Muscle of leg (tissue), 11 donors: ENCODE results near the gene AKAP12. TPM values are rescaled to one million over a fixed set of nuclear protein-coding genes. Genes with fewer than 3 reads are reported as not detected.

Experiments
- DNase-seq: peaks from one replicate; pipeline ENCODE4 v3.0.0; 2013
- H3K27ac ChIP-seq: one replicate; pipeline ENCODE4 v1.5.1; 2013; ENCODE audit warnings: mild to moderate bottlenecking, low read length, control low read depth
- H3K27me3 ChIP-seq: one replicate; pipeline ENCODE4 v1.6.1; 2013; ENCODE audit warnings: low read length; ENCODE audit not compliant: control insufficient read depth, insufficient read depth
- H3K36me3 ChIP-seq: one replicate; pipeline ENCODE4 v1.6.1; 2013; ENCODE audit warnings: low read length; ENCODE audit not compliant: control insufficient read depth, insufficient read depth
- H3K4me1 ChIP-seq: one replicate; pipeline ENCODE4 v1.6.1; 2013; ENCODE audit warnings: low read length; ENCODE audit not compliant: control insufficient read depth, insufficient read depth
- H3K4me3 ChIP-seq: one replicate; pipeline ENCODE4 v1.5.1; 2013; ENCODE audit warnings: low read length, control low read depth
- H3K9me3 ChIP-seq: replicated peaks from 2 replicates; pipeline ENCODE4 v1.6.1; 2013; ENCODE audit warnings: low read depth, low read length; ENCODE audit not compliant: control insufficient read depth
- WGBS: methylation state at CpG from one replicate; pipeline ENCODE4 v1.1.5; 2013; ENCODE audit warnings: missing lambda C conversion rate; ENCODE audit not compliant: insufficient coverage; 5-methylcytosine and 5-hydroxymethylcytosine counted together
- polyA plus RNA-seq, 8 donors: library from polyadenylated mRNA; unstranded; fragments of 120-200 nt; gene quantifications; one replicate each; pipeline versions ENCODE4 v1.2.1 to v1.2.3, GENCODE V29; 2013; ENCODE audit warnings: inconsistent platforms in 1 of 8, low replicate concordance in 1 of 8; ENCODE audit not compliant: insufficient read length in 8 of 8, insufficient read depth in 1 of 8
- total RNA-seq: library from RNA; stranded (reverse); fragments of 120-200 nt; gene quantifications from one replicate; pipeline ENCODE4 v1.2.4, GENCODE V29; 2013

AKAP12 gene
- total and polyA plus RNA-seq, 9 donors: 73.2 to 160 (median 123) TPM

DNA sequence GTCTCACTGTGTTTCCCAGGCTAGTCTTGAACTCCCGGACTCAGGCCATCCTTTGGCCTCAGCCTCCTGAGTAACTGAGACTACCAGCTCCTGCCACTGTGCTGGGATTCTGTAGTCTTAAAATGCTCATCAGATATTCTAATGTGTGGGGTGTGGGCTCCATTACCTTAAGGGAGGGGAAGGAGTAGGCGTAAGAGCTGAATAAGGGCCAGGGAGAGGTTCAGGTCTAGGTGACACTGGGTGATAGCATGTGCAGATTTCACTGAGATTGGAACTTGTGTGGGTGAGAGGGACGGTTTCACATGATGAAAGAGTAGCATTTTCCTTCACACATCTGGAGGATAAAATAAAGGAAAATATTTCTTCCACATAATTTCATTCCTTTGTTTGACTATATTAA, 8.5 kb downstream of the AKAP12 start:
- Histone ChIP-seq H3K27ac (no peak overlapping the region), H3K4me3 (no peak overlapping the region), H3K4me1 (peaks cover 3% of the 10 kb centered on the region), H3K9me3 (no peaks in the 10 kb centered on the region), H3K27me3 (no peaks in the 10 kb centered on the region), H3K36me3 (no peaks in the 10 kb centered on the region)
- WGBS: 88% methylated on average over 2 of the region's 3 CpGs
- no peak for DNase-seq

DNA sequence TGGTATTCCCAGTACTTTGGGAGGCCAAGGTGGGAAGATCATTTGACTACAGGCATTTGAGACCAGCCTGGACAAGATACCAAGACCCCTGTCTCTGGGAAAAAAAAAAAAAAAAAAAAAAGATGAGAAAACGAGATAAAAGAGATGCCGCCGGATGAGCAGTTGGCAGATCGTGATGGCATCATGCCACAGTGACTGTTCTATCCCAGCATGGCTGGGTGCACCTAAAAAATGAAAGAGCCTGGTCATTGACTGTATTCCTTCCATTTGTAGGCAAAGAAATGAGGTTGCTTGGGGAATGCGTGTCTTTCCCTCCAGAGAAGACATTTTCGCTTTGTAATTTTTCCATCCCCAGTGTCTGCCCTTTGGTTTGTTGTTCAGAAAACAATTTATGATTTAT, 12.9 kb downstream of the AKAP12 start:
- Histone ChIP-seq H3K4me1 (peaks cover 7% of the 10 kb centered on the region), H3K4me3 (no peak overlapping the region), H3K27me3 (no peaks in the 10 kb centered on the region), H3K9me3 (no peaks in the 10 kb centered on the region), H3K27ac (peak overlapping the region; percentile 13), H3K36me3 (no peaks in the 10 kb centered on the region)
- 69% methylated on average over 3 of the region's 6 CpGs for WGBS
- DNase-seq: no peak

DNA sequence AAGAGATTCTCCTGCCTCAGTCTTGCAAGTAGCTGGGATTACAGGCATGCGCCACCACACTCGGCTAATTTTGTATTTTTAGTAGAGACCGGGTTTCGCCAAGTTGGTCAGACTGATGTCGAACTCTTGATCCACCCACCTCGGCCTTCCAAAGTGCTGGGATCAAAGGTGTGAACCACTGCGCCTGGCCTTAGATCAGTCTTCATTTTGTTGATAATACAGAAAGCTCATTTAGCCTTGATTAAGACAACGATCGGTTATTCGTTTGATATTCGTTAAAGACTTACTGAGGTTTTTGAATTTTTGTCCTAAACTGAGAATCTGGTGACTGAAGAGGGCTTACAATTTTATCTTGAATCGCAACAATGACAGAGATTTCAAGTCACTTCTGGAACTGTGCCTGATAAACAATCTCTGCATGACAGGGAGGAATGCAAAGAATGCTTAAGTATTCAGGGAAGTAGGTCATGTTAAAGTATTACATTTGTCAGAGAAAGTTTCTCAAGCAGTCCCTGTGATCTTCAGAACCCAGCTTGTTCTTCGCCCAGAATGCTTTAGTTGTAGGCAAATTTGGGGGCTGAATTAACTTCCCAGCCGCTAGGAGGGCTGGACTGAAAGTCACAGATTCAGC, 14.8 kb downstream of the AKAP12 start:
- 68% methylated on average over 4 of the region's 14 CpGs for WGBS
- H3K36me3 ChIP-seq: no peaks in the 10 kb centered on the region
- no peak for DNase-seq
- no peaks in the 10 kb centered on the region for H3K9me3 ChIP-seq
- H3K27me3 ChIP-seq: no peaks in the 10 kb centered on the region
- peaks cover 10% of the 10 kb centered on the region for H3K4me1 ChIP-seq
- H3K27ac ChIP-seq: no peak overlapping the region
- no peak overlapping the region for H3K4me3 ChIP-seq

DNA sequence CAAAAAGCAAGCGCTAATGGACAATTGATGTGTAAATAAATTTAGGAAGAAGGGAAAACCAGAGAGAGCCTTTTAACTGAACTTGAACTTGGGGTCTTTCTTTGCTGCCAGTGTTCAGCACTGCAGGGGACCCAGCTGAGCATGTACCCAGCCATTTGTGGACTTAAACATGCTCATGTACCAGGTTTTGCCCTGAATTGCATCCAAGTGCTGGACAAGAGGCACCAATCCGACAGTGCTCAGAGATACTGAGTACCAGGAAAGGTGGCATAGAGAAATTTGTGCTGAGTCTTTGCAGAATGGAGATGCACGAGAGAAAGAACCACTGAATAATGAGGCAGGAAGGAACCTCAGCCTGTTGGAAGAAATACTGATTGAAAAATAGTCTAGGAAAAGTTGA, 16.0 kb downstream of the AKAP12 start:
- H3K36me3 ChIP-seq: no peaks in the 10 kb centered on the region
- 94% methylated on average over 2 of the region's 3 CpGs for WGBS
- no peaks in the 10 kb centered on the region for H3K27me3 ChIP-seq
- peaks cover 15% of the 10 kb centered on the region for H3K4me1 ChIP-seq
- H3K27ac ChIP-seq: no peak overlapping the region
- no peak for DNase-seq
- no peaks in the 10 kb centered on the region for H3K9me3 ChIP-seq
- no peak overlapping the region for H3K4me3 ChIP-seq

DNA sequence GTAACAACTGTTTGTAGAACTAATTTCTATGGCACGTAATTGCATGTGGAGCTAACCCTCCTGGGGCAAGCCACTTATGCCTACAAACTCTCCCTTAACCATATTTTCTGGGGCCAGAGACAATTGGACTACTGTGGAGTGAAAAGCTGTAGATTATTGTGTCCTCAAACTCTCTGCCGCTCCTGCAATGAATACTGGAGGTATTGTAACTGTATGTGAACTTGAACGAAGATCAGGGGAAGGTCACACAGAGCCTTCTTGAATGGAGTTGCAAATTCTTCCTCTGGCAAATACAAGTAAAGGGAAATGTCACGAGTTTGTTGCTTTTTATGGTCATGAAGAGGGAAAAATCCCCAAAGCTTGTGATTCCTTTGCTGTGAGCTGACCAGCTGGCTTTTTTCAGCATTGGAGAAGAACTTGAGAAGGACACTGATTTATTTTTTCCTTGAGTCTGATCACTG, 18.2 kb downstream of the AKAP12 start:
- H3K27ac ChIP-seq: peak overlapping the region; percentile 52
- H3K36me3 ChIP-seq: no peaks in the 10 kb centered on the region
- H3K9me3 ChIP-seq: no peaks in the 10 kb centered on the region
- peaks cover 15% of the 10 kb centered on the region for H3K4me1 ChIP-seq
- peak; percentile 94 for DNase-seq
- H3K27me3 ChIP-seq: no peaks in the 10 kb centered on the region
- H3K4me3 ChIP-seq: no peak overlapping the region
- WGBS: 18% methylated on average over 3 of the region's 4 CpGs

DNA sequence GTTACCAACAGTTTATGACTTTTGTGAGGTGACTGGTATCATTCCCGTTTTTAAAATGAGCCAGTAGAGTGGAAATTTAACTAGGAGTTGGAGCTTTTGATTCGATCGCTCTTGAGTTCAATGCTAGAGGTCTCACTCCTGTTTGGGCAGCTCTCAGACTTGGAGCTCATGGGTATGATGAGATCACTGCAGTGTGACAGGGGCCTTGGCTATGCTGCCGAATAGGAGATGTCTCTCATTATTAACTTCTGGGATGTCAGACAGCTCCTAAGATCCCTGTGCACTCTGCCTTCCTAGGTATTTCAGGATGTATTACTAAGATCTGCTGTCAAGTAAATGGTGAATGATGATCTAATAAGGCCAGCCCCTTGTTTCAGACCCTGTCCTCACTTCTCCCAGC, 20.4 kb downstream of the AKAP12 start:
- Histone ChIP-seq H3K4me1 (peaks cover 17% of the 10 kb centered on the region), H3K27me3 (no peaks in the 10 kb centered on the region), H3K27ac (no peak overlapping the region), H3K9me3 (no peaks in the 10 kb centered on the region), H3K36me3 (peaks cover 2% of the 10 kb centered on the region), H3K4me3 (no peak overlapping the region)
- peak; percentile 47 for DNase-seq
- 80% methylated on average over 1 of the region's 4 CpGs for WGBS

DNA sequence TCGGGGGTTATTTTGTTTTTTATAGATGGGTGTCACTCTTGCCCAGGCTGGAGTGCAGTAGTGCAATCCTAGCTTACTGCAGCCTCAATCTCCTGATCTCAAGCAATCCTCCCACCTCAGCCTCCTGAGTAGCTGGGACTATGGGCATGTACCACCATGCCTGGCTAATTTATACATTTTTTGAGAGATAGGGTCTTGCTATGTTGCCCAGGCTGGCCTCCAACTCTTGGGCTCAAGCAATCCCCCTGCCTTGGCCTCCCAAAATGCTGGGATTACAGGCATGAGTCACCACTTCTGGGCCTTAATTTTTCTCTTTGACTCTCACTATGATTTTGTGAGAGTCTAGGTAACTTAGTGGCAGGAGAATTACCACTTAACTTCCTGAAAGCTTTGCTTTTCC, 23.3 kb downstream of the AKAP12 start:
- H3K9me3 ChIP-seq: no peaks in the 10 kb centered on the region
- peaks cover 13% of the 10 kb centered on the region for H3K4me1 ChIP-seq
- no peak overlapping the region for H3K27ac ChIP-seq
- no peak overlapping the region for H3K4me3 ChIP-seq
- peaks cover 2% of the 10 kb centered on the region for H3K36me3 ChIP-seq
- WGBS: no CpG with 5 or more reads among the region's 1 CpG
- DNase-seq: no peak
- H3K27me3 ChIP-seq: no peaks in the 10 kb centered on the region

DNA sequence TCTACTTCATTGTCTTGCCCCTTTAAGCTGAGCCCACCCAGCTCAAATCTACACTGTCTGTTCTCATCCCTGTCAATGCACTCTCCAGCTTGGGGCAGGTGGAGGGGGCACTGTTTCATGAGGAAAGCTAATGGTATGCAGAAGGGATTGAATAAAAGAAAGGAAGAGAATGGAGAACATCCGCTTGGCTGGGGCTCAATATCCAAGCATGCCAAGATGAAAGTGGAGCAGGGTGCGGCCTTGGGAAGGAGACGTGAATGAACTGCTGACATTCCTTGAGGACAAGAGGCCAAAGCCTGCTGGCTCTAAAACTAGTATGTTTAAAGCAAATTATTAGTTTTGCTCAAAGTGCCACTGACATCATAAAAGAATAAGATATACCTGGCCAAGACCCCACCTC, 24.2 kb downstream of the AKAP12 start:
- Histone ChIP-seq H3K36me3 (peaks cover 2% of the 10 kb centered on the region), H3K9me3 (no peaks in the 10 kb centered on the region), H3K4me3 (no peak overlapping the region), H3K4me1 (peaks cover 10% of the 10 kb centered on the region), H3K27ac (no peak overlapping the region), H3K27me3 (no peaks in the 10 kb centered on the region)
- peak; percentile 86 for DNase-seq
- 27% methylated on average over 1 of the region's 3 CpGs for WGBS

DNA sequence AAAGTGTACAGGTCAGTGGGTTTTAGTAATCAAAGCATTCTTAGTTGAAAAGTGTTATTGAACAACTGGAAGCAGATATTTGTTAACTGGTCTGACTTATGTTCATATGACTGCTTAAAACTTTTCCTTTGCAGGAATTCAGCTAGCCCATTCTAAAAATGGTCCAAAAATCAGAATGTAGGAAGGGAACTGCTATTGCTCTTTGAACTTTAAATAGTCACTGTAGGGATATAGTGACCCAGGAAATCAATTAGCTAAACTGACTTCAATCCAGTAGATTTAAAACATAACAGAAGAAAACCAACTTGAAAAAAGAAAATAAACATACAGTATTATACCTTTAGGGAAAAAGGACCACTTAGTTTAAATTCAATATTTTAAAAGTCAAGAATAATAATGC, 25.5 kb downstream of the AKAP12 start:
- H3K27ac ChIP-seq: no peak overlapping the region
- no peak overlapping the region for H3K4me3 ChIP-seq
- H3K36me3 ChIP-seq: peaks cover 2% of the 10 kb centered on the region
- H3K4me1 ChIP-seq: peaks cover 10% of the 10 kb centered on the region
- H3K9me3 ChIP-seq: no peaks in the 10 kb centered on the region
- no peaks in the 10 kb centered on the region for H3K27me3 ChIP-seq
- DNase-seq: no peak

DNA sequence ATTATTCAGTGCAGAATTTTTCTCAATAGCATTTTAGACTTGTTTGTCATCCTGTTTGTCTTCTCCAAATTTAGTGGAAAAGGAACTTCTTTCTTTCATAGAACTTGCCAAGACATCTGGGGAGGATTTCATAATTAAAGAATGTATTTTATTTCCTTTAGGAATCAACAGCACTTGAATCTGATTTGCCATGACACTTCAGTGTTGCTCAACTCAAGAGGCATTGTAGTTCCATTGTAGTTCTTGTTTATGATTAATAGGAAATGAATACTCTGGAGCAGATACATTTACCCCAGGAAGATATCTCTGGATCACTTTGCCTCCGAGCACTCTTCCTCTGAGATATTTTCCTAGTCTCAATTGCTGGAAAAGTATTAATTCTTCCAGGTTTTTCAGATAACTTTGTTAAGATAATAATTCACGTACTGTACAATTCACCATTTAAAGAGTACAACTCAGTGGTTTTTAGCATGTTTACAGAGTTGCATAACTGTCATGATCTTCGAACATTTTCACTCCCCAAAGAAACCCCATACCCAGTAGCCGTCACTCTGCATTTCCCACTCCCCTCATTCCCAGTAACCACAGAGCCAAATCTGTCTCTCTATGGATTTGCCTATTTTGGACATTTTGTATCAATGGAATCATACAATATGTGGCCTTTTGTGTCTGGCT, 29.7 kb downstream of the AKAP12 start:
- H3K4me1 ChIP-seq: no peaks in the 10 kb centered on the region
- H3K36me3 ChIP-seq: no peaks in the 10 kb centered on the region
- DNase-seq: peak; percentile 95
- no peak overlapping the region for H3K4me3 ChIP-seq
- H3K27me3 ChIP-seq: no peaks in the 10 kb centered on the region
- no peaks in the 10 kb centered on the region for H3K9me3 ChIP-seq
- H3K27ac ChIP-seq: peak overlapping the region; percentile 65
- no CpG with 5 or more reads among the region's 4 CpGs for WGBS
